ENCODE results near the gene TBC1D3B.

Gene TBC1D3B

GRCh38 chr17:36130346-36130745 lies 46.1 kb downstream of the TBC1D3B start:
- ChIA-PET POLR2A (ENCODE audit: low non-redundant PET) (no interaction called here), CTCF (interaction anchor here (0.8 to 1.0 kb wide), 2 partner anchors 19 to 161 kb away, joined by 3 to 4 read pairs; no protein-coding TSS in a partner anchor)
- no peak overlapping the region for H3K27ac ChIP-seq
- TF ChIP-seq, protein P1, sequence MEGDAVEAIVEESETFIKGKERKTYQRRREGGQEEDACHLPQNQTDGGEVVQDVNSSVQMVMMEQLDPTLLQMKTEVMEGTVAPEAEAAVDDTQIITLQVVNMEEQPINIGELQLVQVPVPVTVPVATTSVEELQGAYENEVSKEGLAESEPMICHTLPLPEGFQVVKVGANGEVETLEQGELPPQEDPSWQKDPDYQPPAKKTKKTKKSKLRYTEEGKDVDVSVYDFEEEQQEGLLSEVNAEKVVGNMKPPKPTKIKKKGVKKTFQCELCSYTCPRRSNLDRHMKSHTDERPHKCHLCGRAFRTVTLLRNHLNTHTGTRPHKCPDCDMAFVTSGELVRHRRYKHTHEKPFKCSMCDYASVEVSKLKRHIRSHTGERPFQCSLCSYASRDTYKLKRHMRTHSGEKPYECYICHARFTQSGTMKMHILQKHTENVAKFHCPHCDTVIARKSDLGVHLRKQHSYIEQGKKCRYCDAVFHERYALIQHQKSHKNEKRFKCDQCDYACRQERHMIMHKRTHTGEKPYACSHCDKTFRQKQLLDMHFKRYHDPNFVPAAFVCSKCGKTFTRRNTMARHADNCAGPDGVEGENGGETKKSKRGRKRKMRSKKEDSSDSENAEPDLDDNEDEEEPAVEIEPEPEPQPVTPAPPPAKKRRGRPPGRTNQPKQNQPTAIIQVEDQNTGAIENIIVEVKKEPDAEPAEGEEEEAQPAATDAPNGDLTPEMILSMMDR (conservative IDR thresholded peaks at IDR 0.05; ENCODE audit: low read depth): no peak
- DNase-seq (ENCODE audit: low spot score): no peak

GRCh38 chr17:36129616-36130015 lies 46.8 kb downstream of the TBC1D3B start:
- TF ChIP-seq, protein P1 (conservative IDR thresholded peaks at IDR 0.05; ENCODE audit: low read depth): no peak
- DNase-seq (ENCODE audit: low spot score): no peak
- ChIA-PET POLR2A (ENCODE audit: low non-redundant PET) (interaction anchor here (0.6 kb wide), 1 partner anchor 410 kb away, joined by 3 read pairs; no protein-coding TSS in a partner anchor), CTCF (no interaction called here)
- no peak overlapping the region for H3K27ac ChIP-seq

DNA sequence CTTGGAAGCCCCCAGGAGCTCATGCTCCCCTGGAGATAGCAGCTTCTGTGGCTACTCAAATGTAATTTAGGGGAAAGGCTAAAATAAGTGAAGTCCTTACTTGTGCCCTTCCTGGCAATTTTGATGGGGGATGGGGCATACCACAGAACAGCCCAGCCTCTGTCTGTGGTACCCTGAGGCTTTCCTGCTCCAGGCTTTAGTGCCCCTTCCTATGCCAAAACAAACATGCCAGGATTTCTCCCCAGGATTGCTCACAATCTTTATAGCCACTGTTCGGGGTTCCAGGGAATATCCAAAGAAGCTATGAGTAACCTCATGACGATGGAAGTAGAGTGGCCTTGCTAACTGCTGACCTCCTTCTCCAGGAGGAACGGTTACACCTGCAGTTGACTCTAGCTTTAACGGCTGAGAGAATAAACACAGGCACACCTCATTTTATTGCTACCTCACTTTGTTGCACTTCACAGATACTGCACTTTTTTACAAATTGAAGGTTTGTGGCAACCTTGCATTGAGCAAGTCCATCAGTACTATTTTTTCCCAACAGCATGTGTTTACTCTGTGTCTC lies 47.9 kb downstream of the TBC1D3B start:
- no peak for DNase-seq (ENCODE audit: low spot score)

DNA sequence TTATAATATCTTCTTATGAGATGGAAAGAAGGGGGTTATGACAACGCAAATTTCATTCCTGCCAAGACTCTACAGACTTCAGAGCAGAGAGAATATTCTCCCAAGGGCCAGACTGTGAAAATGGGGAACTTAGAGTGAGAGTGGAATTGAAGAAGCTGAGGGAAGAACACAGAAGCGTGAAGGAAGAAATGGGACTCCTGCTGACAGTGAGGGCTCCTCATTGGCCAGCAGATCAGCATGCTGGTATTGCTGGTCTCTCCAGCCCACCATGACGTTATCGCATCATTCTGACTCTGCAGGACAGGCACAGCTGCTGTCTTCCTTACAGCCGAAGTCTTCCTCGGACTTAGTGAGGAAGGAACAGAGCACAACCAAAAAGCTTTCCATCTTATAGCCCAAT lies 48.5 kb downstream of the TBC1D3B start:
- ChIA-PET POLR2A (ENCODE audit: low non-redundant PET) (no interaction called here), CTCF (no interaction called here)
- H3K27ac ChIP-seq: no peak overlapping the region
- TF ChIP-seq, protein P1 (conservative IDR thresholded peaks at IDR 0.05; ENCODE audit: low read depth): no peak
- no peak for DNase-seq (ENCODE audit: low spot score)

More for the DNA sequence above, 47.9 kb downstream of the TBC1D3B start:
- TF ChIP-seq, protein P1 (conservative IDR thresholded peaks at IDR 0.05; ENCODE audit: low read depth): no peak
- CTCF ChIA-PET: no interaction called here
- POLR2A ChIA-PET (ENCODE audit: low non-redundant PET): no interaction called here
- no peak overlapping the region for H3K27ac ChIP-seq

DNA sequence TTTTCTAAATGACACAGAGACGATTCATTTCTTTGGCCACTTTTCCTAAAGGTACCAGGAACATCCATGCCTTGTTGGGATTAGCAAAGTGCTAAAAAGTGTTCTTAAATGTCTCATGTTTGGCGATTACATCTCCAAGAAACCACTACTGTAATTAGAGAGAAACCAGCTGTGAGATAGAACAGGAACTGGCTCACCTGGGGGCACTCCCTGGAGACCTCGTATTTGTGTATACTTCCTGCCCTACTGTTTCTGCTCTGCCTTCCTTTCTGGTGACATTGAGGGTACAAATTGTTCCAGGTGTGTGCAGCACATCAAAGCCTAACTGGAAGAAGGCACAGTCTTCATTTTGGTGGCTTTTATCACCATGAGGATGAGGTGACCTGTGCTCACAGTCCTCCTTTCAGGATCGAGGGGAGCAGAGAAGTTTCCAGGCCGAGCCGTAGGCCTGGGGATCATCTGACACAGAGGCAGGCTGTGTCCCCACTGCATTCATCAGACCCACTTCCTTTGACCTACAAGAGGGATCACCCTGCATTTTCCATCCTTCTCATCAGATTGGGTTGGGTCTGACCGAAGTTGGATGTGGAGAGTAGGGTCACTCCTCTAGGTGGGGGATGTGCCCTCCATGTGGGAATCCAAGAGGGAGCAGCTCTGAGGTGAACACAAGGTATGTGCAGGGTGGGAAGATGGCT lies 49.1 kb downstream of the TBC1D3B start:
- no peak overlapping the region for H3K27ac ChIP-seq
- ChIA-PET CTCF (interaction anchor here (0.7 to 1.1 kb wide), 2 partner anchors 22 to 221 kb away, joined by 3 to 4 read pairs; no protein-coding TSS in a partner anchor), POLR2A (ENCODE audit: low non-redundant PET) (no interaction called here)
- no peak for DNase-seq (ENCODE audit: low spot score)
- TF ChIP-seq, protein P1 (conservative IDR thresholded peaks at IDR 0.05; ENCODE audit: low read depth): no peak

- POLR2A ChIA-PET (ENCODE audit: low non-redundant PET): no interaction called here
- TF ChIP-seq, protein P1 (conservative IDR thresholded peaks at IDR 0.05; ENCODE audit: low read depth): no peak
- CTCF ChIA-PET: interaction anchor here (0.6 kb wide), 1 partner anchor 12 kb away, joined by 3 read pairs; no protein-coding TSS in a partner anchor
- DNase-seq (ENCODE audit: low spot score): no peak
- no peak overlapping the region for H3K27ac ChIP-seq
Observed at GRCh38 chr17:36124879-36125824, 51.3 kb downstream of the TBC1D3B start.
